Uterus (tissue), 4 donors: ENCODE results near the gene SLCO6A1. TPM values are rescaled to one million over a fixed set of nuclear protein-coding genes. Genes with fewer than 3 reads are reported as not detected.

Source experiments
- DNase-seq, 2 donors: peaks; one replicate each; pipeline ENCODE4 v3.0.0-alpha.2; 2019 to 2020
- H3K27ac ChIP-seq, 2 donors: fragments of 200-600 bp; sonication (generic); 1 replicate in 1 of 2; 2 replicates in 1 of 2; pipeline ENCODE4 v1.5.1; 2016 to 2018
- H3K27me3 ChIP-seq, 2 donors: fragments of 200-600 bp; sonication (generic); one replicate each; pipeline ENCODE4 v1.5.1; 2018 to 2019; ENCODE audit warnings: control low read depth in 1 of 2
- H3K36me3 ChIP-seq, 2 donors: fragments of 200-600 bp; sonication (generic); one replicate each; pipeline ENCODE4 v1.5.1; 2019; ENCODE audit warnings: control low read depth in 1 of 2
- H3K4me1 ChIP-seq, 2 donors: fragments of 200-600 bp; sonication (generic); one replicate each; pipeline ENCODE4 v1.5.1; 2018 to 2019; ENCODE audit warnings: control low read depth in 1 of 2
- H3K4me3 ChIP-seq, 2 donors: fragments of 200-600 bp; sonication (generic); 1 replicate in 1 of 2; 2 replicates in 1 of 2; pipeline ENCODE4 v1.5.1; 2018 to 2019; ENCODE audit warnings: mild to moderate bottlenecking in 1 of 2
- H3K9me3 ChIP-seq, 2 donors: fragments of 200-600 bp; sonication (generic); one replicate each; pipeline ENCODE4 v1.5.1; 2019; ENCODE audit warnings: control low read depth in 1 of 2
- CTCF ChIP-seq, 4 experiments: fragments of 200-600 bp in 2 of 4; fragments of 450-650 bp in 2 of 4; sonication (generic) in 2 of 4; IDR thresholded peaks; one replicate each; pipeline ENCODE4 v1.5.1; 2016 to 2019; ENCODE audit warnings: antibody characterized with exemption in 4 of 4, mild to moderate bottlenecking in 2 of 4, moderate library complexity in 1 of 4
- POLR2A ChIP-seq, 2 donors: fragments of 450-650 bp; IDR thresholded peaks; one replicate each; pipeline ENCODE4 v1.6.1; 2016; ENCODE audit warnings: antibody characterized with exemption in 2 of 2, mild to moderate bottlenecking in 1 of 2, moderate library complexity in 1 of 2
- intact Hi-C: fragments of 100-400 bp; cut with DNase I; formaldehyde crosslinking; loops from one replicate; pipeline ENCODE4 v1.15.1; 2023; ENCODE audit warnings: low total_unique reads
- total RNA-seq, 4 donors: library from RNA; depleted of rRNA in 3 of 4; stranded (reverse); fragments of >200 nt in 3 of 4; gene quantifications; one replicate each; pipeline versions ENCODE4 v1.1.0 to v1.2.4, GENCODE V29; 2014 to 2023
- donor health status: DM: yes; HTN: yes; CAD: no.

SLCO6A1 gene
- total RNA-seq, 4 donors from 2014 or later, result not detected

- Histone ChIP-seq H3K27ac (no peak overlapping the region), H3K36me3 (no peaks in the 10 kb centered on the region), H3K9me3 (no peaks in the 10 kb centered on the region), H3K4me1 (no peaks in the 10 kb centered on the region), H3K4me3 (no peak overlapping the region), H3K27me3 (no peaks in the 10 kb centered on the region)
- TF ChIP-seq POLR2A (IDR thresholded peaks at IDR 0.05), result no peak
- no peak for TF ChIP-seq CTCF (IDR thresholded peaks at IDR 0.05)
- intact Hi-C loops, result no loop called here
- DNase-seq, result no peak
These were observed 45.1 kb downstream of the SLCO6A1 start for GRCh38 chr5:102453716-102454115.

- no peaks in the 10 kb centered on the region for H3K9me3 ChIP-seq
- no peaks in the 10 kb centered on the region for H3K4me1 ChIP-seq
- H3K27me3 ChIP-seq, result no peaks in the 10 kb centered on the region
- no peak for TF ChIP-seq POLR2A (IDR thresholded peaks at IDR 0.05)
- no peak for TF ChIP-seq CTCF (IDR thresholded peaks at IDR 0.05)
- intact Hi-C loops, result no loop called here
- no peaks in the 10 kb centered on the region for H3K36me3 ChIP-seq
- no peak for DNase-seq
- H3K4me3 ChIP-seq, result no peak overlapping the region
- H3K27ac ChIP-seq, result no peak overlapping the region
These were observed 47.7 kb downstream of the SLCO6A1 start for GRCh38 chr5:102451082-102451481.

- no peak for TF ChIP-seq CTCF (IDR thresholded peaks at IDR 0.05)
- no peak for TF ChIP-seq POLR2A (IDR thresholded peaks at IDR 0.05)
- H3K9me3 ChIP-seq, result no peaks in the 10 kb centered on the region
- intact Hi-C loops, result no loop called here
- no peak overlapping the region for H3K27ac ChIP-seq
- H3K27me3 ChIP-seq, result no peaks in the 10 kb centered on the region
- DNase-seq, result no peak
- no peaks in the 10 kb centered on the region for H3K4me1 ChIP-seq
- H3K36me3 ChIP-seq, result no peaks in the 10 kb centered on the region
- no peak overlapping the region for H3K4me3 ChIP-seq
These were observed 48.3 kb downstream of the SLCO6A1 start for GRCh38 chr5:102450313-102450990.

GRCh38 chr5:102433473-102433872 lies 65.3 kb downstream of the SLCO6A1 start:
- H3K9me3 ChIP-seq, result no peaks in the 10 kb centered on the region
- H3K27me3 ChIP-seq, result no peaks in the 10 kb centered on the region
- no peaks in the 10 kb centered on the region for H3K4me1 ChIP-seq
- H3K4me3 ChIP-seq, result no peak overlapping the region
- intact Hi-C loops, result no loop called here
- no peaks in the 10 kb centered on the region for H3K36me3 ChIP-seq
- TF ChIP-seq CTCF (IDR thresholded peaks at IDR 0.05) (no peak), POLR2A (IDR thresholded peaks at IDR 0.05) (no peak)
- H3K27ac ChIP-seq, result no peak overlapping the region
- DNase-seq, result no peak

GRCh38 chr5:102421647-102422046 lies 77.2 kb downstream of the SLCO6A1 start:
- intact Hi-C loops, result no loop called here
- TF ChIP-seq CTCF (IDR thresholded peaks at IDR 0.05) (no peak), POLR2A (IDR thresholded peaks at IDR 0.05) (no peak)
- Histone ChIP-seq H3K27me3 (no peaks in the 10 kb centered on the region), H3K27ac (no peak overlapping the region), H3K36me3 (no peaks in the 10 kb centered on the region), H3K4me1 (no peaks in the 10 kb centered on the region), H3K9me3 (no peaks in the 10 kb centered on the region), H3K4me3 (no peak overlapping the region)
- DNase-seq, result no peak
